HepG2 (cell line): ENCODE data around the gene UBE2C. TPM values are rescaled to one million over a fixed set of nuclear protein-coding genes. Genes with fewer than 3 reads are reported as not detected.
A peak's percentile ranks its signal among the peaks of the same experiment; 100 is the strongest.

ENCODE experiments used
- ATF2 ChIP-seq: sonication (generic); formaldehyde crosslinking; IDR thresholded peaks from 2 replicates; pipeline ENCODE4 v1.4.0; 2020; ENCODE audit warnings: missing genetic modification reagents
- CEBPB ChIP-seq: IDR thresholded peaks from 2 replicates; pipeline ENCODE4 v1.6.1; 2011; ENCODE audit warnings: low read depth, low read length, improper control_type of control experiment, borderline replicate concordance
- FOXA1 ChIP-seq, 2 experiments: fragments of 450-650 bp in 1 of 2; sonication (generic) in 1 of 2; formaldehyde crosslinking in 1 of 2; IDR thresholded peaks; 2 replicates each; pipeline versions ENCODE4 v1.4.0 to v1.6.1; 2016 to 2020; ENCODE audit warnings: missing genetic modification reagents in 1 of 2
- MED8 ChIP-seq: sonication (generic); formaldehyde crosslinking; IDR thresholded peaks from 2 replicates; pipeline ENCODE4 v1.8.1; 2023; ENCODE audit warnings: mild to moderate bottlenecking, missing genetic modification reagents; ENCODE audit not compliant: insufficient replicate concordance
- MIER2 ChIP-seq: IDR thresholded peaks from 2 replicates; pipeline ENCODE4 v1.6.1; 2016; ENCODE audit warnings: missing biosample characterization, missing genetic modification reagents
- POGZ ChIP-seq: sonication (generic); formaldehyde crosslinking; IDR thresholded peaks from 2 replicates; pipeline ENCODE4 v1.4.0; 2020; ENCODE audit warnings: mild to moderate bottlenecking, missing genetic modification reagents
- TEAD3 ChIP-seq: optimal IDR thresholded peaks from 2 replicates; pipeline ENCODE3; 2016; ENCODE audit warnings: borderline replicate concordance
- ZBTB33 ChIP-seq: sonication (generic); formaldehyde crosslinking; IDR thresholded peaks from 2 replicates; pipeline ENCODE4 v1.4.0; 2020; ENCODE audit warnings: missing genetic modification reagents
- ZMYM4 ChIP-seq: sonication (generic); formaldehyde crosslinking; IDR thresholded peaks from 2 replicates; pipeline ENCODE4 v1.8.1; 2023; ENCODE audit warnings: mild to moderate bottlenecking, missing genetic modification reagents
- ZNF33B ChIP-seq: sonication (generic); formaldehyde crosslinking; IDR thresholded peaks from 2 replicates; pipeline ENCODE4 v1.5.1; 2020; ENCODE audit warnings: mild to moderate bottlenecking, missing genetic modification reagents
- ZNF549 ChIP-seq: sonication (generic); formaldehyde crosslinking; IDR thresholded peaks from 2 replicates; pipeline ENCODE4 v1.5.0; 2020; ENCODE audit warnings: missing genetic modification reagents
- ZNF644 ChIP-seq: IDR thresholded peaks from 2 replicates; pipeline ENCODE4 v1.6.1; 2016; ENCODE audit warnings: low read depth
- polyA plus RNA-seq, 8 experiments: library from polyadenylated mRNA; depleted of rRNA in 3 of 8; stranded (reverse) in 7 of 8; unstranded in 1 of 8; fragments of >200 nt; fragmentation: Illumina TruSeq in 4 of 8; extraction: Trizol in 4 of 8; gene quantifications; 2 replicates each; pipeline versions ENCODE4 v1.2.1 to v1.2.3, GENCODE V29; 2011 to 2016; ENCODE audit warnings: low read depth in 4 of 8, missing spikeins in 1 of 8, mixed read lengths in 1 of 8; ENCODE audit not compliant: insufficient read depth in 1 of 8
- total RNA-seq, 5 experiments: library from RNA; depleted of rRNA; stranded (reverse); fragments of >200 nt; fragmentation: Illumina TruSeq; extraction: Trizol; gene quantifications; 2 replicates each; pipeline ENCODE4 v1.2.3, GENCODE V29; 2016; ENCODE audit warnings: low read depth in 1 of 5
- TF ChIP-seq, protein P1 (sequence below): sonication (generic); formaldehyde crosslinking; IDR thresholded peaks from one replicate; pipeline ENCODE4 v1.5.1; 2020; ENCODE audit warnings: mild to moderate bottlenecking, missing genetic modification reagents; ENCODE audit errors: not compliant biosample characterization
- TF ChIP-seq, protein P2 (sequence below): sonication (generic); formaldehyde crosslinking; IDR thresholded peaks from 2 replicates; pipeline ENCODE4 v1.8.0; 2022; ENCODE audit warnings: missing genetic modification reagents, mild to moderate bottlenecking, inconsistent platforms, borderline replicate concordance

UBE2C gene
- total and polyA plus RNA-seq, 2 of the 13 experiments (the other 11 are each of a cell fraction or from before 2014, with no cell fraction given): 100 to 123 TPM

- TF ChIP-seq FOXA1 (IDR thresholded peaks at IDR 0.05) (no peak), FOXA1 (CRISPR knock-in tag; IDR thresholded peaks at IDR 0.05) (no peak), MIER2 (no peak; the same call in 1 of the 2 replicates), TEAD3 (CRISPR knock-in tag) (peak; percentile 19), CEBPB (no peak), ZMYM4 (CRISPR knock-in tag) (peak; percentile 98), ZNF549 (no peak), POGZ (CRISPR knock-in tag) (peak; percentile 99), ZNF644 (CRISPR knock-in tag) (no peak), ATF2 (CRISPR knock-in tag) (no peak), MED8 (CRISPR knock-in tag) (peak; percentile 5), ZNF33B (CRISPR knock-in tag) (no peak), ZBTB33 (CRISPR knock-in tag) (peak; percentile 84)
- TF ChIP-seq, protein P1, sequence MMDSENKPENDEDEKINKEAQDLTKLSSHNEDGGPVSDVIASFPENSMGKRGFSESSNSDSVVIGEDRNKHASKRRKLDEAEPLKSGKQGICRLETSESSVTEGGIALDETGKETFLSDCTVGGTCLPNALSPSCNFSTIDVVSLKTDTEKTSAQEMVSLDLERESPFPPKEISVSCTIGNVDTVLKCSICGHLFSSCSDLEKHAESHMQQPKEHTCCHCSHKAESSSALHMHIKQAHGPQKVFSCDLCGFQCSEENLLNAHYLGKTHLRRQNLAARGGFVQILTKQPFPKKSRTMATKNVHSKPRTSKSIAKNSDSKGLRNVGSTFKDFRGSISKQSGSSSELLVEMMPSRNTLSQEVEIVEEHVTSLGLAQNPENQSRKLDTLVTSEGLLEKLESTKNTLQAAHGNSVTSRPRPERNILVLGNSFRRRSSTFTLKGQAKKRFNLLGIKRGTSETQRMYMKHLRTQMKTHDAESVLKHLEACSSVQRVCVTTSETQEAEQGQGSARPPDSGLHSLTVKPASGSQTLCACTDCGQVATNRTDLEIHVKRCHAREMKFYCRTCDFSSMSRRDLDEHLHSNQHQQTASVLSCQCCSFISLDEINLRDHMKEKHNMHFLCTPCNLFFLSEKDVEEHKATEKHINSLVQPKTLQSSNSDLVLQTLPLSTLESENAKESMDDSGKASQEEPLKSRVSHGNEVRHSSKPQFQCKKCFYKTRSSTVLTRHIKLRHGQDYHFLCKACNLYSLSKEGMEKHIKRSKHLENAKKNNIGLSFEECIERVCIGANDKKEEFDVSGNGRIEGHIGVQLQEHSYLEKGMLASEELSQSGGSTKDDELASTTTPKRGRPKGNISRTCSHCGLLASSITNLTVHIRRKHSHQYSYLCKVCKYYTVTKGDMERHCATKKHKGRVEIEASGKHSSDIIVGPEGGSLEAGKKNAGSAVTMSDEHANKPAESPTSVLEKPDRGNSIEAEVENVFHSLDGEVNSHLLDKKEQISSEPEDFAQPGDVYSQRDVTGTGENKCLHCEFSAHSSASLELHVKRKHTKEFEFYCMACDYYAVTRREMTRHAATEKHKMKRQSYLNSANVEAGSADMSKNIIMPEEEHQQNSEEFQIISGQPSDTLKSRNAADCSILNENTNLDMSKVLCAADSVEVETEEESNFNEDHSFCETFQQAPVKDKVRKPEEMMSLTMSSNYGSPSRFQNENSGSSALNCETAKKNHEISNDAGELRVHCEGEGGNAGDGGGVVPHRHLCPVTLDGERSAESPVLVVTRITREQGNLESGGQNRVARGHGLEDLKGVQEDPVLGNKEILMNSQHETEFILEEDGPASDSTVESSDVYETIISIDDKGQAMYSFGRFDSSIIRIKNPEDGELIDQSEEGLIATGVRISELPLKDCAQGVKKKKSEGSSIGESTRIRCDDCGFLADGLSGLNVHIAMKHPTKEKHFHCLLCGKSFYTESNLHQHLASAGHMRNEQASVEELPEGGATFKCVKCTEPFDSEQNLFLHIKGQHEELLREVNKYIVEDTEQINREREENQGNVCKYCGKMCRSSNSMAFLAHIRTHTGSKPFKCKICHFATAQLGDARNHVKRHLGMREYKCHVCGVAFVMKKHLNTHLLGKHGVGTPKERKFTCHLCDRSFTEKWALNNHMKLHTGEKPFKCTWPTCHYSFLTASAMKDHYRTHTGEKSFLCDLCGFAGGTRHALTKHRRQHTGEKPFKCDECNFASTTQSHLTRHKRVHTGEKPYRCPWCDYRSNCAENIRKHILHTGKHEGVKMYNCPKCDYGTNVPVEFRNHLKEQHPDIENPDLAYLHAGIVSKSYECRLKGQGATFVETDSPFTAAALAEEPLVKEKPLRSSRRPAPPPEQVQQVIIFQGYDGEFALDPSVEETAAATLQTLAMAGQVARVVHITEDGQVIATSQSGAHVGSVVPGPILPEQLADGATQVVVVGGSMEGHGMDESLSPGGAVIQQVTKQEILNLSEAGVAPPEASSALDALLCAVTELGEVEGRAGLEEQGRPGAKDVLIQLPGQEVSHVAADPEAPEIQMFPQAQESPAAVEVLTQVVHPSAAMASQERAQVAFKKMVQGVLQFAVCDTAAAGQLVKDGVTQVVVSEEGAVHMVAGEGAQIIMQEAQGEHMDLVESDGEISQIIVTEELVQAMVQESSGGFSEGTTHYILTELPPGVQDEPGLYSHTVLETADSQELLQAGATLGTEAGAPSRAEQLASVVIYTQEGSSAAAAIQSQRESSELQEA: peak; percentile 10
- TF ChIP-seq, protein P2, sequence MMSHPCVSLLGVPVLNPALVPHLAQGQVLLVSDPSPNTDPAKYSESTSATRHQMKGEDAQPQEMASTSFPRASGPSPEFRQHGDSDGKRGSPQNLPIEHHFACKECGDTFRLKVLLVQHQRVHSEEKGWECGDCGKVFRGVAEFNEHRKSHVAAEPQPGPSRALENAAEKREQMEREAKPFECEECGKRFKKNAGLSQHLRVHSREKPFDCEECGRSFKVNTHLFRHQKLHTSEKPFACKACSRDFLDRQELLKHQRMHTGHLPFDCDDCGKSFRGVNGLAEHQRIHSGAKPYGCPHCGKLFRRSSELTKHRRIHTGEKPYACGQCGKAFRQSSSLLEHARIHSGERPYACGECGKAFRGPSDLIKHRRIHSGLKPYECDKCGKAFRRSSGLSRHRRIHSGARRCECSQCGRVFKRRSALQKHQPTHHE: no peak
Observed at GRCh38 chr20:45812157-45813005, at the start of gene UBE2C (continued).
